A549 treated with CORT108297 at 1 μM for 4 hours (cell line): ENCODE measurements around the gene GAGE12C. TPM values are rescaled to one million over a fixed set of nuclear protein-coding genes. Genes with fewer than 3 reads are reported as not detected.

Experiments
- total RNA-seq: library from RNA; stranded (reverse); fragments of 200-300 nt; extraction: Qiagen RNA extraction; gene quantifications from 5 replicates; pipeline ENCODE4 v1.2.3, GENCODE V29; 2022

GAGE12C gene
- total RNA-seq, result not detected in 5 replicates

GRCh38 chrX:49531877-49532276 lies at the start of gene GAGE12C:
Gene GAGE12C (plus strand): TSS chrX:49532177. CDS start chrX:49533332, 1,155 bp downstream.

GRCh38 chrX:49541433-49541832 lies 9.5 kb downstream of the GAGE12C start, which contains the start of gene GAGE12D:
Gene GAGE12D (plus strand): TSS chrX:49541733. CDS start chrX:49542888, 1,155 bp downstream.

GRCh38 chrX:49550989-49551388 lies 19.0 kb downstream of the GAGE12C start, which contains the start of gene GAGE12E:
Gene GAGE12E (plus strand): TSS chrX:49551289. CDS start chrX:49552444, 1,155 bp downstream.

GRCh38 chrX:49560542-49560941 lies 28.6 kb downstream of the GAGE12C start, which contains the start of gene GAGE12F:
Gene GAGE12F (plus strand): TSS chrX:49560842. CDS start chrX:49561997, 1,155 bp downstream.

GRCh38 chrX:49570100-49570499 lies 38.1 kb downstream of the GAGE12C start, which contains the start of gene GAGE12G:
Gene GAGE12G (plus strand): TSS chrX:49570400. CDS start chrX:49571555, 1,155 bp downstream.

GRCh38 chrX:49579649-49580048 lies 47.7 kb downstream of the GAGE12C start, which contains the start of gene GAGE12H:
Gene GAGE12H (plus strand): TSS chrX:49579949. CDS start chrX:49581104, 1,155 bp downstream.

Other genes with a start within 250 kb of the GAGE12C start
- not detected in 5 replicates for gene GAGE10, start 228.5 kb upstream of the GAGE12C start, total RNA-seq
- not detected in 5 replicates for gene GAGE12J, start 210.1 kb upstream of the GAGE12C start, total RNA-seq
- 0.17 TPM in 1 of 5 replicates, not detected in the others for gene GAGE13, start 200.6 kb upstream of the GAGE12C start, total RNA-seq
- gene GAGE12D, start 9.6 kb downstream of the GAGE12C start, total RNA-seq, result not detected in 5 replicates
- not detected in 5 replicates for gene GAGE12E, start 19.1 kb downstream of the GAGE12C start, total RNA-seq
- gene GAGE12F, start 28.7 kb downstream of the GAGE12C start, total RNA-seq, result not detected in 5 replicates
- gene GAGE12G, start 38.2 kb downstream of the GAGE12C start, total RNA-seq, result not detected in 5 replicates
- not detected in 5 replicates for gene GAGE12H, start 47.8 kb downstream of the GAGE12C start, total RNA-seq
- not detected in 5 replicates for gene GAGE2A, start 57.3 kb downstream of the GAGE12C start, total RNA-seq
- not detected in 5 replicates for gene GAGE1, start 66.8 kb downstream of the GAGE12C start, total RNA-seq
- gene PAGE1, start 163.8 kb downstream of the GAGE12C start, total RNA-seq, result 0.25 to 0.31 TPM in 2 of 5 replicates, not detected in the others